Panc1 (cell line): ENCODE measurements around the gene GPR45. TPM values are rescaled to one million over a fixed set of nuclear protein-coding genes. Genes with fewer than 3 reads are reported as not detected.

Source experiments
- ATAC-seq: fragments of 200-7000 bp; cut with Tn5 transposase; 2 replicates; pipeline ENCODE4 v1.9.1; 2020; ENCODE audit warnings: mild to moderate bottlenecking, moderate library complexity
- BruUV-seq: library from RNA; stranded (reverse); fragments of 400-500 nt; replicated peaks from 2 replicates; lab custom pipeline; 2021; lab: Mats Ljungman, UMichigan
- CTCF ChIA-PET: fragments of 300-600 bp; sonication (Branson Sonifier 250); formaldehyde crosslinking; loops from one replicate; lab custom pipeline; 2022; ENCODE audit warnings: antibody characterized with exemption; lab: Charles Lee
- POLR2A ChIA-PET: fragments of 300-600 bp; sonication (Branson Sonifier 250); formaldehyde crosslinking; loops from one replicate; lab custom pipeline; 2022; ENCODE audit warnings: antibody characterized with exemption; lab: Charles Lee
- DNase-seq: peaks from one replicate; pipeline ENCODE4 v3.0.0-alpha.2; 2010; ENCODE audit warnings: low read depth, low spot score
- H3K27ac ChIP-seq: 2 replicates; pipeline ENCODE4 v1.5.1; 2011; ENCODE audit warnings: mild to moderate bottlenecking, low read length, inconsistent platforms
- H3K27me3 ChIP-seq: fragments of 200-500 bp; sonication (Bioruptor generic); 2 replicates; pipeline ENCODE4 v1.6.0; 2014; ENCODE audit warnings: low read length, inconsistent platforms; ENCODE audit not compliant: control insufficient read depth, insufficient read depth
- H3K36me3 ChIP-seq: fragments of 200-500 bp; sonication (Bioruptor generic); 2 replicates; pipeline ENCODE4 v1.5.1; 2014; ENCODE audit warnings: inconsistent platforms, mild to moderate bottlenecking, low read length, moderate library complexity; ENCODE audit not compliant: control insufficient read depth, insufficient read depth
- H3K4me1 ChIP-seq: 2 replicates; pipeline ENCODE4 v1.5.1; 2011; ENCODE audit warnings: inconsistent platforms, mild to moderate bottlenecking, low read length, moderate library complexity; ENCODE audit not compliant: control insufficient read depth, insufficient read depth
- H3K4me3 ChIP-seq, 2 experiments: 2 replicates each; pipeline ENCODE4 v1.5.1; 2011 to 2012; ENCODE audit warnings: low read depth in 2 of 2, low read length in 2 of 2, mild to moderate bottlenecking in 2 of 2, inconsistent platforms in 1 of 2, moderate library complexity in 1 of 2
- H3K9me3 ChIP-seq: fragments of 200-500 bp; sonication (Bioruptor generic); 2 replicates; pipeline ENCODE4 v1.5.1; 2014; ENCODE audit warnings: low read depth, mild to moderate bottlenecking, inconsistent platforms, low read length, moderate library complexity; ENCODE audit not compliant: control insufficient read depth, insufficient read depth
- POLR2AphosphoS5 ChIP-seq: IDR thresholded peaks from 2 replicates; pipeline ENCODE4 v1.6.1; 2012; ENCODE audit warnings: mild to moderate bottlenecking, low read depth, low read length, moderate library complexity
- SIN3A ChIP-seq: IDR thresholded peaks from 2 replicates; pipeline ENCODE4 v1.6.1; 2012; ENCODE audit warnings: low read depth, mild to moderate bottlenecking, low read length, moderate library complexity, borderline replicate concordance; ENCODE audit not compliant: insufficient read depth
- TCF7L2 ChIP-seq: IDR thresholded peaks from 2 replicates; pipeline ENCODE4 v1.6.1; 2011; ENCODE audit warnings: mild to moderate bottlenecking, low read depth, low read length, inconsistent platforms
- in situ Hi-C: cut with HindIII; loops from 2 replicates; pipeline ENCODE4 v1.10.0; 2016; ENCODE audit warnings: low sequenced_read_pairs, low pct_unique_long_range_greater_than_20kb
- intact Hi-C: fragments of 100-400 bp; cut with micrococcal nuclease; formaldehyde crosslinking; loops from one replicate; pipeline ENCODE4 v1.10.0; 2022; ENCODE audit not compliant: unreplicated experiment
- total RNA-seq: library from RNA; stranded (reverse); gene quantifications from one replicate; pipeline ENCODE4 v1.2.1, GENCODE V29; 2021; ENCODE audit not compliant: unreplicated experiment
- TF ChIP-seq, protein P1 (sequence below): fragments of 450-650 bp; IDR thresholded peaks from 2 replicates; pipeline ENCODE4 v1.5.1; 2017; ENCODE audit warnings: mild to moderate bottlenecking
- TF ChIP-seq, protein P2 (sequence below), 2 experiments: IDR thresholded peaks; 2 replicates each; pipeline ENCODE4 v1.6.1; 2011 to 2012; ENCODE audit warnings: low read depth in 2 of 2, control low read depth in 1 of 2, low read length in 1 of 2, mild to moderate bottlenecking in 1 of 2, moderate library complexity in 1 of 2; ENCODE audit not compliant: insufficient read depth in 1 of 2

Gene GPR45
- total RNA-seq, 1 experiment from 2014 or later = not detected

DNA sequence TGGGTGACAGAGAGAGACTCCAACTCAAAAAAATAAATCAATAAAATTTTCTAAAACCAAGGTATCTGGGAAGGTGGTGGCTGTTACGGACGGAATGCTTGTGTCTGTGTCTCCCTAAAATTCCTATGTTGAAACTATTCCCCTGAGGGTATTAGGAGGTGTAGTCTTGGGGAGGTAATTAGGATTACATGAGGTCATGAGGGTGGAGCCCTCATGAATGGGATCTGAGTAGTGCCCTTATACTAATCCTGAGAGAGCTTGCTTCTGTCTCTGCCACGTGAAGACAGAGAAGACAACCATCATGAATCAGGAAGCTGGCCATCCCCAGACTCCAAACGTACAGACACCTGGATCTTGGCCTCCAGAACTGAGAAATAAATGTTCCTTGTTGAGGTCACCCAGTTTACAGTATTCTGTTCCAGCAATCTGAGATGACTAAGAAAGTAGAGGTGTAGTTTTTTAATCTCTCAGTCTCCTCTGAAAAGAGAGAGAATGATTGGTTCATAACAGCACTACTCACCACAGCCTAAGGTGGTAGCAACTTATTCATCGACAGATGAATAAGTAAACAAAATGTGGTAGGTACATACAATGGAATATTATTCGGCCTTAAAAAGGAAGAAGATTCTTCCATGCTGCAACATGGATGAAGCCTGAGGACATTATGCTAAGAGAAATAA, 49.6 kb downstream of the GPR45 start:
- no peaks in the 10 kb centered on the region for H3K9me3 ChIP-seq
- no peak overlapping the region for H3K27ac ChIP-seq
- POLR2A ChIA-PET = no interaction called here
- no TSS peak for BruUV-seq
- H3K27me3 ChIP-seq = no peaks in the 10 kb centered on the region
- no peak overlapping the region for H3K4me3 ChIP-seq
- intact Hi-C loops = no loop called here
- DNase-seq (no peak), ATAC-seq (no peak)
- peaks cover 1% of the 10 kb centered on the region; the same call in 1 of the 2 replicates for H3K36me3 ChIP-seq
- in situ Hi-C loops = no loop called here
- no peaks in the 10 kb centered on the region for H3K4me1 ChIP-seq
- CTCF ChIA-PET = no interaction called here
- TF ChIP-seq, protein P1, sequence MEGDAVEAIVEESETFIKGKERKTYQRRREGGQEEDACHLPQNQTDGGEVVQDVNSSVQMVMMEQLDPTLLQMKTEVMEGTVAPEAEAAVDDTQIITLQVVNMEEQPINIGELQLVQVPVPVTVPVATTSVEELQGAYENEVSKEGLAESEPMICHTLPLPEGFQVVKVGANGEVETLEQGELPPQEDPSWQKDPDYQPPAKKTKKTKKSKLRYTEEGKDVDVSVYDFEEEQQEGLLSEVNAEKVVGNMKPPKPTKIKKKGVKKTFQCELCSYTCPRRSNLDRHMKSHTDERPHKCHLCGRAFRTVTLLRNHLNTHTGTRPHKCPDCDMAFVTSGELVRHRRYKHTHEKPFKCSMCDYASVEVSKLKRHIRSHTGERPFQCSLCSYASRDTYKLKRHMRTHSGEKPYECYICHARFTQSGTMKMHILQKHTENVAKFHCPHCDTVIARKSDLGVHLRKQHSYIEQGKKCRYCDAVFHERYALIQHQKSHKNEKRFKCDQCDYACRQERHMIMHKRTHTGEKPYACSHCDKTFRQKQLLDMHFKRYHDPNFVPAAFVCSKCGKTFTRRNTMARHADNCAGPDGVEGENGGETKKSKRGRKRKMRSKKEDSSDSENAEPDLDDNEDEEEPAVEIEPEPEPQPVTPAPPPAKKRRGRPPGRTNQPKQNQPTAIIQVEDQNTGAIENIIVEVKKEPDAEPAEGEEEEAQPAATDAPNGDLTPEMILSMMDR = no peak
- TF ChIP-seq POLR2AphosphoS5 = no peak
- no peak for TF ChIP-seq TCF7L2
- TF ChIP-seq, protein P2, sequence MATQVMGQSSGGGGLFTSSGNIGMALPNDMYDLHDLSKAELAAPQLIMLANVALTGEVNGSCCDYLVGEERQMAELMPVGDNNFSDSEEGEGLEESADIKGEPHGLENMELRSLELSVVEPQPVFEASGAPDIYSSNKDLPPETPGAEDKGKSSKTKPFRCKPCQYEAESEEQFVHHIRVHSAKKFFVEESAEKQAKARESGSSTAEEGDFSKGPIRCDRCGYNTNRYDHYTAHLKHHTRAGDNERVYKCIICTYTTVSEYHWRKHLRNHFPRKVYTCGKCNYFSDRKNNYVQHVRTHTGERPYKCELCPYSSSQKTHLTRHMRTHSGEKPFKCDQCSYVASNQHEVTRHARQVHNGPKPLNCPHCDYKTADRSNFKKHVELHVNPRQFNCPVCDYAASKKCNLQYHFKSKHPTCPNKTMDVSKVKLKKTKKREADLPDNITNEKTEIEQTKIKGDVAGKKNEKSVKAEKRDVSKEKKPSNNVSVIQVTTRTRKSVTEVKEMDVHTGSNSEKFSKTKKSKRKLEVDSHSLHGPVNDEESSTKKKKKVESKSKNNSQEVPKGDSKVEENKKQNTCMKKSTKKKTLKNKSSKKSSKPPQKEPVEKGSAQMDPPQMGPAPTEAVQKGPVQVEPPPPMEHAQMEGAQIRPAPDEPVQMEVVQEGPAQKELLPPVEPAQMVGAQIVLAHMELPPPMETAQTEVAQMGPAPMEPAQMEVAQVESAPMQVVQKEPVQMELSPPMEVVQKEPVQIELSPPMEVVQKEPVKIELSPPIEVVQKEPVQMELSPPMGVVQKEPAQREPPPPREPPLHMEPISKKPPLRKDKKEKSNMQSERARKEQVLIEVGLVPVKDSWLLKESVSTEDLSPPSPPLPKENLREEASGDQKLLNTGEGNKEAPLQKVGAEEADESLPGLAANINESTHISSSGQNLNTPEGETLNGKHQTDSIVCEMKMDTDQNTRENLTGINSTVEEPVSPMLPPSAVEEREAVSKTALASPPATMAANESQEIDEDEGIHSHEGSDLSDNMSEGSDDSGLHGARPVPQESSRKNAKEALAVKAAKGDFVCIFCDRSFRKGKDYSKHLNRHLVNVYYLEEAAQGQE (IDR thresholded peaks at IDR 0.05; ENCODE audit: insufficient read depth in 1 of 2, low read depth in 2 of 2, low read length in 1 of 2) = no peak
- no peak for TF ChIP-seq SIN3A

DNA sequence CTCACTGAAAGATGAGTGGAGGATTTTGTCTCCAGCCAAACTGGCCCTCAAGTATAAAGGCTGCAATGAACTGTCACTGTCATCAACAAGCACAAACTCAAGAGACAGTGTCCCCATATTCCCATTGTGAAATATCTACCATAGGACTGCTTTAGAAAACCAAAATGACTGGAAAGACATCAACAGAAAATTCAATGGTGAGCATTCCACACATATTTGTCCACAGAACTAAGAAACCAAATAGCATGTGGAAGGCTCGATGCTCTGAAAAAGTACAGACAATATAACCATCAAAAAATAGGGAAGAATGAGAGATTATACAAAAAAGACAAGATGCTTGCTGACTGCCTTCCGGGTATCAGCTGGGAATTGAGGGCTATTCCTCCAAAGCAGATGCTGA, 50.4 kb downstream of the GPR45 start:
- in situ Hi-C loops = no loop called here
- Histone ChIP-seq H3K27me3 (no peaks in the 10 kb centered on the region), H3K4me1 (no peaks in the 10 kb centered on the region), H3K27ac (no peak overlapping the region), H3K4me3 (no peak overlapping the region), H3K36me3 (peaks cover 8% of the 10 kb centered on the region), H3K9me3 (no peaks in the 10 kb centered on the region)
- intact Hi-C loops = no loop called here
- DNase-seq (no peak), ATAC-seq (no peak)
- TF ChIP-seq POLR2AphosphoS5 (no peak), TCF7L2 (no peak), SIN3A (no peak)
- TF ChIP-seq, protein P1 = no peak
- TF ChIP-seq, protein P2 (IDR thresholded peaks at IDR 0.05; ENCODE audit: insufficient read depth in 1 of 2, low read depth in 2 of 2, low read length in 1 of 2) = no peak
- BruUV-seq = no TSS peak
- POLR2A ChIA-PET = no interaction called here
- CTCF ChIA-PET = no interaction called here
